COLO668 (cell line): ENCODE measurements around the gene TMEM259.

Source experiments
- DNase-seq: peaks from one replicate; lab custom pipeline; 2025; ENCODE audit not compliant: unreplicated experiment; lab: John Stamatoyannopoulos, UW

TMEM259 gene

GRCh38 chr19:1017906-1018305 lies 3.0 kb downstream of the TMEM259 start:
- DNase-seq, result no peak

GRCh38 chr19:1017115-1017905 lies 3.6 kb downstream of the TMEM259 start:
- no peak for DNase-seq

GRCh38 chr19:1016647-1017114 lies 4.2 kb downstream of the TMEM259 start:
- DNase-seq, result no peak

GRCh38 chr19:1015782-1016646 lies 4.9 kb downstream of the TMEM259 start:
- DNase-seq, result no peak

- no peak for DNase-seq
Observed at GRCh38 chr19:1015061-1015781, 5.7 kb downstream of the TMEM259 start.

- no peak for DNase-seq
Observed at GRCh38 chr19:1014161-1015060, 6.5 kb downstream of the TMEM259 start.

- DNase-seq, result no peak
Observed at GRCh38 chr19:1013218-1013617, 7.7 kb downstream of the TMEM259 start.

- DNase-seq, result no peak
Observed at GRCh38 chr19:1012334-1012733, 8.6 kb downstream of the TMEM259 start.

GRCh38 chr19:1011831-1012333 lies 9.0 kb downstream of the TMEM259 start:
- DNase-seq, result no peak

GRCh38 chr19:1010586-1011510 lies 10.1 kb downstream of the TMEM259 start:
- no peak for DNase-seq

GRCh38 chr19:1009981-1010538 lies 10.9 kb downstream of the TMEM259 start:
- no peak for DNase-seq

- no peak for DNase-seq
Observed at GRCh38 chr19:1009041-1009980, 11.6 kb downstream of the TMEM259 start.

- DNase-seq, result no peak
Observed at GRCh38 chr19:1008268-1009040, 12.5 kb downstream of the TMEM259 start.

- DNase-seq, result no peak
Observed at GRCh38 chr19:1007399-1008251, 13.3 kb downstream of the TMEM259 start.

GRCh38 chr19:1006711-1007398 lies 14.1 kb downstream of the TMEM259 start:
- no peak for DNase-seq
